Cardiac muscle cell (in vitro differentiated cells and primary cell): ENCODE measurements around the gene RPS18. TPM values are rescaled to one million over a fixed set of nuclear protein-coding genes. Genes with fewer than 3 reads are reported as not detected.
"Not testable (repeated sequence)": the region's sequence is repeated elsewhere in the genome, so short reads cannot be mapped to it uniquely, and the experiment has no call there.

Experiments
- DNase-seq, 2 donors: peaks; one replicate each; pipeline versions ENCODE4 v3.0.0 to v3.0.0-alpha.2; 2010 to 2017; ENCODE audit warnings: low read depth in 1 of 2, low spot score in 1 of 2
- H3K27ac ChIP-seq: fragments of 200-600 bp; sonication (generic); 2 replicates; pipeline ENCODE4 v1.5.1; 2016
- H3K27me3 ChIP-seq: fragments of 200-600 bp; sonication (generic); 2 replicates; pipeline ENCODE4 v1.6.0; 2016; ENCODE audit warnings: control low read depth
- H3K36me3 ChIP-seq: fragments of 200-600 bp; sonication (generic); 2 replicates; pipeline ENCODE4 v1.5.1; 2016; ENCODE audit warnings: control low read depth
- H3K4me1 ChIP-seq: fragments of 200-600 bp; sonication (generic); 2 replicates; pipeline ENCODE4 v1.8.1; 2017; ENCODE audit warnings: low read depth, mild to moderate bottlenecking, mixed run types
- H3K4me3 ChIP-seq: fragments of 200-600 bp; sonication (generic); 2 replicates; pipeline ENCODE4 v1.5.1; 2016; ENCODE audit warnings: mild to moderate bottlenecking
- H3K9me3 ChIP-seq: fragments of 200-600 bp; sonication (generic); 2 replicates; pipeline ENCODE4 v1.5.1; 2017; ENCODE audit warnings: low read depth, mild to moderate bottlenecking, control low read depth
- polyA plus RNA-seq: library from polyadenylated mRNA; unstranded; fragments of >200 nt; fragmentation: Nextera tagmentation; extraction: Ambion mirVana; gene quantifications from 2 replicates; pipeline ENCODE4 v1.2.1, GENCODE V29; 2016
- total RNA-seq: library from RNA; depleted of rRNA; stranded (reverse); fragments of >200 nt; gene quantifications from 2 replicates; pipeline ENCODE4 v1.2.3, GENCODE V29; 2016
- TF ChIP-seq, protein P1 (sequence below): IDR thresholded peaks from 2 replicates; pipeline ENCODE4 v1.5.1; 2012; ENCODE audit warnings: low read depth, mild to moderate bottlenecking, low read length

RPS18 gene
- total and polyA plus RNA-seq, 2 experiments from 2014 or later: 1,298 to 2,022 TPM

DNA sequence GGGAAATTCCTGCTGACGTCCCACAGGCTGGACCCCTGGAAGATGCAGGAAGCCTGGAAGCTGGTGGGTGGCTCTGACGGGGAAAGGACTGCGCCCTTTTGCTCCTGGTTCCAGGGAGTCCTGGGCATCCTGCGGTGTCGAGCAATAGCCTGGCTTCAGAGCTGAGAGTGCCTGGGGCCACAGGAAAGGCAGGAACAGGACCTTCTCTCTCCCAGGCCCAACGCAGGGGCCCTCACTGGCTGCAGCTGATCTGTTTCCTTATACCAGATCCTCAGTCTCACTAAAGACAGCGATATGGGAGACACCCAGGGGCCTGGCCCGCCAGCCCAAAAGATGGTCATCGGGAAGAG, 6.5 kb downstream of the RPS18 start:
- H3K4me3 ChIP-seq: no peak overlapping the region
- TF ChIP-seq, protein P1, sequence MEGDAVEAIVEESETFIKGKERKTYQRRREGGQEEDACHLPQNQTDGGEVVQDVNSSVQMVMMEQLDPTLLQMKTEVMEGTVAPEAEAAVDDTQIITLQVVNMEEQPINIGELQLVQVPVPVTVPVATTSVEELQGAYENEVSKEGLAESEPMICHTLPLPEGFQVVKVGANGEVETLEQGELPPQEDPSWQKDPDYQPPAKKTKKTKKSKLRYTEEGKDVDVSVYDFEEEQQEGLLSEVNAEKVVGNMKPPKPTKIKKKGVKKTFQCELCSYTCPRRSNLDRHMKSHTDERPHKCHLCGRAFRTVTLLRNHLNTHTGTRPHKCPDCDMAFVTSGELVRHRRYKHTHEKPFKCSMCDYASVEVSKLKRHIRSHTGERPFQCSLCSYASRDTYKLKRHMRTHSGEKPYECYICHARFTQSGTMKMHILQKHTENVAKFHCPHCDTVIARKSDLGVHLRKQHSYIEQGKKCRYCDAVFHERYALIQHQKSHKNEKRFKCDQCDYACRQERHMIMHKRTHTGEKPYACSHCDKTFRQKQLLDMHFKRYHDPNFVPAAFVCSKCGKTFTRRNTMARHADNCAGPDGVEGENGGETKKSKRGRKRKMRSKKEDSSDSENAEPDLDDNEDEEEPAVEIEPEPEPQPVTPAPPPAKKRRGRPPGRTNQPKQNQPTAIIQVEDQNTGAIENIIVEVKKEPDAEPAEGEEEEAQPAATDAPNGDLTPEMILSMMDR: no peak

DNA sequence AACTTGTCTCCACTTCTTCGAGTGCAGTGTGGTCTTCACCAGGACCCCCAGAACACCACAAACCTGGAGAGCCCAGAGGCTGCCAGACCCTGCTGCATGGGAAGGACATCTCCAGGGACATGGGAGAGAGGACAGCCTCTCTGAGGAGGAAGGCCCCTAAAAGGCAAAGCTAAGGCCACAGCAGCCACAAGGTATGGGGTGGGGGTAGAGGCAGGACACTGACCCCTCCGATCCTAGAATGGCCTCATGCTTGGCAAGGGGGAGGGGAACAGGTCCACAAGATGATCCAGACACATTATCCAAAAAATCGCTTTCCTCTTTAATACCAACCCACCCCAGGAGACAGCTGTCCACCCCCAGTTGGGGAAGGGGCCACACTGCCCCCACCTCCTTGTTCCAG, 6.9 kb downstream of the RPS18 start:
- Histone ChIP-seq H3K27ac (no peak overlapping the region), H3K4me1 (no peaks in the 10 kb centered on the region), H3K9me3 (no peaks in the 10 kb centered on the region), H3K27me3 (no peaks in the 10 kb centered on the region), H3K36me3 (peaks cover 25% of the 10 kb centered on the region), H3K4me3 (no peak overlapping the region)
- TF ChIP-seq, protein P1: no peak
- DNase-seq: no peak

More for the DNA sequence above, 6.5 kb downstream of the RPS18 start:
- Histone ChIP-seq H3K36me3 (peaks cover 27% of the 10 kb centered on the region), H3K9me3 (no peaks in the 10 kb centered on the region), H3K27ac (no peak overlapping the region), H3K27me3 (no peaks in the 10 kb centered on the region), H3K4me1 (peaks cover 2% of the 10 kb centered on the region)
- no peak for DNase-seq

DNA sequence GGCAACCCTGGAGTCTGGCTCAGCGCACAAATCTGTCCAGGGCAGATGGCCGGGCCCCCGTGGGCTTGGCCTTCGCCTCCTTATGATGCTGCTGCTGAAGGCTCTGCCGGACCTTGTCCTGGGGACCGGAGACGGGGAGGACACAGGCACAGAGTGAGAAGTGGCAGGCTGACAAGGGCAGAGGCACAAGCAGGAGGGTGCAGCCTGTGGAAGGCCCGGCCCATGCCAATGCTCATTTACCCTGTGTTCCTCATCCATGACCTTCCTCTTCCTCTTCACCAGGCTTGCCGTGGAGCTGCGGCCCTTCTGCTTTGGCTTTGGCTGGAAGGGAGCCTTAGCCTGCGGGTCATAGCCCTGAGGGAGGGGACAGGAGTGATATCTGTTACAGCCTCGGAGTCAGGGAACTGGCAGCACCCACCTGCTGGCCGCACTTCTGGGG, 7.4 kb downstream of the RPS18 start:
- TF ChIP-seq, protein P1: no peak
- H3K4me1 ChIP-seq: no peaks in the 10 kb centered on the region
- no peak overlapping the region for H3K4me3 ChIP-seq
- H3K27ac ChIP-seq: no peak overlapping the region
- H3K36me3 ChIP-seq: peaks cover 20% of the 10 kb centered on the region
- H3K9me3 ChIP-seq: no peaks in the 10 kb centered on the region
- H3K27me3 ChIP-seq: no peaks in the 10 kb centered on the region
- no peak for DNase-seq

DNA sequence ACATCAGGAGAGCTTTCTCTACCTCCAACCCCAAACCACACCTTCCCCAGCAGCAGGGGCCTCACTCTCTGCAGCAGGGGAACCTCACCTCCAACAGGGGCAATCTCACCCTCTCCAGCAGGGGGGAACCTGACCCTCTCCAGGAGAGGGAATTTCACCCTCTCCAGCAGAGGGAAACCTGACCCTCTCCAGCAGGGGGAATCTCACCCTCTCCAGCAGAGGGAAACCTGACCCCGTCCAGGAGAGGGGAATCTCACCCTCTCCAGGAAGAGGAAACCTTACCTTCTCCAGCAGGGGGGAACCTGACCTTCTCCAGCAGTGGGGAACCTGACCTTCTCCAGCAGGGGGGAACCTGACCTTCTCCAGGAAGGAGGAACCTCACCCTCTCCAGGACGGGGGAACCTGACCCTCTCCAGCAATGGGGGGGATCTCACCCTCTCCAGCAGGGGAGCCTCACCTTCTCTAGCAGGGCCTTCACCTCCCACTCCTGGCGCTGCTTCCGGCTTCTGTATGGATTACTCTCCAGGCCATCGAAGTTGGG, 8.2 kb downstream of the RPS18 start:
- no peak overlapping the region for H3K4me3 ChIP-seq
- H3K9me3 ChIP-seq: no peaks in the 10 kb centered on the region
- H3K36me3 ChIP-seq: peaks cover 19% of the 10 kb centered on the region
- DNase-seq: peak; percentile 54 to 69
- H3K4me1 ChIP-seq: no peaks in the 10 kb centered on the region
- H3K27me3 ChIP-seq: no peaks in the 10 kb centered on the region
- peak overlapping the region; percentile 50 for H3K27ac ChIP-seq
- TF ChIP-seq, protein P1: peak; percentile 58

DNA sequence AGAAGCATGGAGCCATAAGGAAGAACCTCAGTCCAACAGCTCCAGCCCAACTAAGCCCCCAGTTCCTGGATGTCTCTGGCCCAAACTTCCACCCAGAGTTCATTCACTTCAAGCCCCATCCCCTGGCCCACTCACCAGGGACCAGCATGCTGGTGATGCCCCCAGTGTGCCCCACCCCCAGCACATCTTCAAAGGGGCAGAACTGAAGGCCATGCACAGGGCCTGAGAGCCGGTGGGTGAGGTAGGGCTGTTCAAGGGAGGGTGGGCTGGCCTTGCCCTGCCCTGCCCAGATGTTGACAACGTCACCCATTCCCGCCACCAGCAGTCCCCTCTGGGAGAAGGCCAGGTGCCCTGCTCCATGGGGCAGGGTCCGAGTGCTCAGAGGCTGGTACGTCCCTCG, 8.7 kb downstream of the RPS18 start:
- peaks cover 16% of the 10 kb centered on the region for H3K36me3 ChIP-seq
- DNase-seq: no peak
- TF ChIP-seq, protein P1: no peak

DNA sequence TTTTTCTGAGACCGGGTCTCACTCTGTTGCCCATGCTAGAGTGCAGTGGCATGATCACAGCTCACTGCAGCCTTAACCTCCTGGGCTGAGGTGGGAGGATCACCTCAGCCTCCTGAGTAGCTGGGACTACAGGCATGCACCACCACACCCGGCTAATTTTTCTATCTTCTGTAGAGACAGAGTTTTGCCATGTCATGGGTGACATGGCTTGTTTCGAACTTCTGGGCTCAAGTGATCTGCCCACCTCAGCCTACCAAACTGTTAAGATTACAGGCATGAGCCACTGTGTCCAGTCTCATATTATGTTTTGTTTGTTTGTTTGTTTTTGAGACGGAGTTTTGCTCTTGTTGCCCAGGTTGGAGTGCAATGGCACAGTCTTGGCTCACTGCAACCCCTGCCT, 13.3 kb downstream of the RPS18 start:
- DNase-seq, H3K9me3 ChIP-seq, H3K27me3 ChIP-seq, H3K27ac ChIP-seq, H3K4me3 ChIP-seq, H3K4me1 ChIP-seq: not testable (repeated sequence)
- peaks cover 17% of the 10 kb centered on the region for H3K36me3 ChIP-seq

More for the DNA sequence above, 8.7 kb downstream of the RPS18 start:
- H3K9me3 ChIP-seq: no peaks in the 10 kb centered on the region
- H3K4me1 ChIP-seq: no peaks in the 10 kb centered on the region
- no peaks in the 10 kb centered on the region for H3K27me3 ChIP-seq
- H3K27ac ChIP-seq: peak overlapping the region; percentile 50
- H3K4me3 ChIP-seq: no peak overlapping the region
